CD4-positive, alpha-beta T cell treated with Interleukin-4 for 4 hours (primary cell): ENCODE measurements around the gene CFAP90.
A peak's percentile ranks its signal among the peaks of the same experiment; 100 is the strongest.

Experiments
- DNase-seq: peaks from one replicate; pipeline ENCODE4 v3.0.0-alpha.2; 2020

CFAP90 gene

DNA sequence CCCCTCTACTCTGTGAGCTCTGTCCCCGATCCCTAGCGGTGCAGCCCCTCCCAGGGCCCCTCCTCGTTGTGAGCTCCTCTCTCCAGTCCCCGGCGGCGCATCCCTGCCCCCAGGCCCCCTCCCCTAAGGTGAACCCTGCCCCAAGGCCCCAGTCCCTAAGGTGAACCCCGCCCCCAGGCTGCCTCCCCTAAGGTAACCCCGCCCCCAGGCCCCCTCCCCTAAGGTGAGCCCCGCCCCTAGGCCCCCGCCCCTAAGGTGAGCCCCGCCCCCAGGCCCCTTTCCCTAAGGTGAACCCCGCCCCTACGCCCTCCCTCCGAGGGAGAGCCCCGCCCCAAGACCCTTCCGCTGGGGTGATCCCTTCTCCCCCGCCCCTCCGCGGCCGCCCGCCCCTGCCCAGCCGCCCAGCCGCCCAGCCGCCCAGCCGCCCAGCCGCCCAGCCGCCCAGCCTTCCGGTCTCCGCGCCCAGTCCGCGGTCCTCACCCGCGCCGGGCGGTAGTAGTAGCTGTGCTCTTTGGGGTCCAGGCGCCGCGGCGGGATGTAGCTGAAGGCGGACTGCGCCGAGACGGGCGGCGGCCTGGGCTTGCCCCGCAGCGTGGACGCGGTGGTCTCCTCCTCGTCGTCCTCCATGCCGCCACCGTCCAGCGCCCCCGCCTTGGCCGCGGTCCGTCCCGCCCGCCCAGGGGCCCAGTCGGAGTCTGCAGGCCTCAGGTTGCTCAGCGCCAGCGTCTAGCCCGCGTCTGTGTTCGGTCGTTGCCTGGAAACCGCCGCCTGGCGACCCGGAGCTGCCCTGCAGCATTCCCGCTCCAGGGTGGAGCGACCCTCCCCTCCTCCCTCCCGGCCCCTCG, at the start of gene CFAP90:
TSS of gene CFAP90 (minus strand) at position 739 of the 845 bp plus-strand sequence. CDS start at position 627, 112 bp downstream.
- DNase-seq, result no peak

- DNase-seq, result peak; percentile 11
Observed at GRCh38 chr5:7897014-7897600, 46.2 kb upstream of the CFAP90 start.

DNA sequence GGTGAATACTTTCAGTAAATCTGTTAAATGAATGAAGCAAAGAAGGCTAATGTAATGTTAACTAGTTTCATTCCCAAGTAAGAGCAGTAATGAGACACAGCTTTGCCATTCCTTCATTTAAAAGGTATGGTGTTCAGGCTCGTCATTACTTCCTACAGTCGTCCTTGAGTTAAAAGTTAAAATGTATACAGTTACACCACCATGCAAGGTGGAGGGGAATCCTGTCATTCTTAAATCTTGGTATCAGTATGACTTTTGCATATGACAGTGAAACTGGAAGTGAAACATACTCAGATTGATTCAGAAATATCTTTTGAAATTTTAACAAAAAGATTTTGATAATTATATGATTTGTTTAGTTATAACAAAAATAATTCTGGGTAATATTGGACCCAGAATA, 43.9 kb upstream of the CFAP90 start:
- DNase-seq, result no peak

GRCh38 chr5:7894439-7894838, 43.5 kb upstream of the CFAP90 start:
- no peak for DNase-seq

DNA sequence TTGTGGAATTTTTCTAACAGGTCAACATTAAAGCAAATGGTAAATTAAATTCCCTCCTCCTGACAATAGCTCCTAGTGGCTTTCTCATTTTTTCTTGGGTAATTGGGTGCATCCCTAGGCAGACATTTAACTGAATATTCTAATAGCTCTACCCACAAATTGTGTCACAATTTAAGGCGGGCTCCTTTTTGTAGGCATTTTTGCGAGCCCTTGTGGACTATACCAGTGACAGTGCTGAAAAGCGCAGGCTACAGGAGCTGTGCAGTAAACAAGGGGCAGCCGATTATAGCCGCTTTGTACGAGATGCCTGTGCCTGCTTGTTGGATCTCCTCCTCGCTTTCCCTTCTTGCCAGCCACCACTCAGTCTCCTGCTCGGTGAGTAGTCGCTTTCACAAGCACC, 38.0 kb upstream of the CFAP90 start:
- DNase-seq, result no peak

DNA sequence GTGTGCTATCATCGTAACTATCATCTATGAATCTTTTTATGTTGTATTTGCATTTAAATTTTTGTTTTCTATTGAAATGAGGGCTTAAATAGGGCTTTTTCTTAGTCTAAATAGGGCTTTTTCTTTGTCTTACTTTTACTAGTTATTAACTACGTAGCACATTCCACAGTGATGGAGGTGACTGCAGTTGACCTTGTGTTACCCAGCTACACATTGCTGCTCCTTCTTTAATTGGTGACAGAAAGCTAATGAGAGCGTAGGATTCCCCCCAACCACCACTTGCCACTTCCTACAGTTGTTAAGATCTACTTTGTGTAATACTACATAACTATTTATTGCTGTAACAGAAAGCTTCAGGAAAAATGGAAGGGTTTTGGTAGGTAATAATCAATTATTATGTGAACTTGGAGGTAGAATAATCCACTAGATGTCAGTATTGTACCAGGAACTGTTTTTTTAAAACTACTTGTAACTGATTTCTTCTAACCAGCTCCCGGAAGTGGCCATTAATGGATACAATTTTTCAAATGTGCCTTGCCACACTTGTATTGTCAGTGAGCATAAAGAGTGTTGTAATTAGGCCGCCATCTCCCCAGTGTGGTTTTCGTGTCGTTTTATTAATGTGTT, 36.0 kb upstream of the CFAP90 start:
- peak; percentile 53 for DNase-seq

GRCh38 chr5:7884491-7885267, 33.7 kb upstream of the CFAP90 start:
- DNase-seq, result no peak

DNA sequence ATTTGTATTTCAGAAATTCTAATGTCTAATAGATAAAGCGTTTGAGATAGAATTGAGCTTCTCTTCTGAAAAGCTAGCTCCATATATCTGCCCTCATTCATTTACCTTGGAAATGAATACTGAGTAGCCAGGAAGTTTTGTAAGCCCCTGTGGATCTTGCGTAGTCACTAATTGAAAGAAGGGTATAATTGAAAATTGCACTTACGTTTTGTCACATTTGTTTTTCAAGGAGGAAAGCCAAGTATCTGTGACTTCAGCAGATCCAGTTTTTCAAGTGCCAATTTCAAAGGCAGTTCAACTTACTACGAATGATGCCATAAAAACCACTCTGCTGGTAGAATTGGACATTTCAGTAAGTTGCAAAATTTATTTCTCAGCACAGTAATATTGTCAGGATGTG, 32.0 kb upstream of the CFAP90 start:
- DNase-seq, result no peak

DNA sequence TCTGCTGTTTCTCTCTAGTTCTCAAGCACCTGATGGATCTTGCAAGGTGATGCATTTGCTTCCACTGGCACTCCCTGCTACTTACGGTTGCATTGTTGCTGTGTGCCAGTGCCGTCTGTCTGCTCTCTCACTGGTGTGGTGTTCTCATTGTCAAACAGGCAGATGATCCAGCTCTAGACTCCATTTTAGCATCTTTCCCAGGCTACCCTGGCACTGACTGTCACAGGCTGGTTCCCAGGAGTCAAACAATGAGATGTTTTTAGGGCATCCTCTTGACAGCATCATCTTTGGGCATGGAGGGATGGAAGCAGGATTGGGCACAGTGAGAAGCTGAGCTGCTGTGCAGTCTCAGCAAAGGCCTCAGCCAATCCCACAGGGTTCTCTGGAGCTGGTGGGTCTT, 30.9 kb upstream of the CFAP90 start:
- DNase-seq, result no peak

- no peak for DNase-seq
Observed at GRCh38 chr5:7881091-7881490, 30.2 kb upstream of the CFAP90 start.

GRCh38 chr5:7878381-7878873, 27.5 kb upstream of the CFAP90 start:
- no peak for DNase-seq

- DNase-seq, result no peak
Observed at GRCh38 chr5:7877851-7878250, 26.9 kb upstream of the CFAP90 start.

GRCh38 chr5:7876867-7877266, 25.9 kb upstream of the CFAP90 start:
- DNase-seq, result peak; percentile 24

GRCh38 chr5:7875151-7875550, 24.2 kb upstream of the CFAP90 start:
- DNase-seq, result no peak

DNA sequence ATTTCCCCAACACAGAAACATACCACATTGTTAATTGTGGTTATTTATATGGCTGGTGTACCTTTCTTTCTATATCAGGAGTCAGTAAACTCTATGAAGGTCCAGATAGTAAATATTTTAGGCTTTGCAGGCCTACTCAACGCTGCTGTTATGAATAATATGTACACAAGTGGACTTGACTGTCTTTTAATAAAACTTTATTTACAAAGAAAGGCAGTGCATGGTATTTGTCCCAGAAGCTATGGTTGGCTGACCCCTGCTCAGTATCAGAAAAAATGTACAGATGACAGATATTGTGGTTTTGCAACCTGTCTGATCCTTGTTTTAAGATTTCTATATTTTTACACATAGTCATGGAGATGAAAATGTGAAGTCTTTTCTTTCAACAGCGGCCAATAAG, 23.7 kb upstream of the CFAP90 start:
- no peak for DNase-seq

DNA sequence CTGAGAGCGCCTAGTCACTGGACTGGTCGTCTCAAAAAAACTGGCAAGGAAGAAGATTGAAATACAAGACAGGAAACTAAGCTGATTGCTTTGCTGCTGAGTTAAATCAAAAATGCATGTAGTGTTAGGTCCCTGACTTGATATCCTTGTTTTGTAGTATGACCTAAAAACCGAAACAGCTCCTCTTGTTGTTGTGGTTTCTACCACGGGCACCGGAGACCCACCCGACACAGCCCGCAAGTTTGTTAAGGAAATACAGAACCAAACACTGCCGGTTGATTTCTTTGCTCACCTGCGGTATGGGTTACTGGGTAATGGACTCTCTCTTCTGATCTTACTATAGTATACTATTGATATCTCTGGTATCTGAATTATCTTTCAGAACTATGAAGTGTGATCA, 22.3 kb upstream of the CFAP90 start:
- DNase-seq, result peak; percentile 67

DNA sequence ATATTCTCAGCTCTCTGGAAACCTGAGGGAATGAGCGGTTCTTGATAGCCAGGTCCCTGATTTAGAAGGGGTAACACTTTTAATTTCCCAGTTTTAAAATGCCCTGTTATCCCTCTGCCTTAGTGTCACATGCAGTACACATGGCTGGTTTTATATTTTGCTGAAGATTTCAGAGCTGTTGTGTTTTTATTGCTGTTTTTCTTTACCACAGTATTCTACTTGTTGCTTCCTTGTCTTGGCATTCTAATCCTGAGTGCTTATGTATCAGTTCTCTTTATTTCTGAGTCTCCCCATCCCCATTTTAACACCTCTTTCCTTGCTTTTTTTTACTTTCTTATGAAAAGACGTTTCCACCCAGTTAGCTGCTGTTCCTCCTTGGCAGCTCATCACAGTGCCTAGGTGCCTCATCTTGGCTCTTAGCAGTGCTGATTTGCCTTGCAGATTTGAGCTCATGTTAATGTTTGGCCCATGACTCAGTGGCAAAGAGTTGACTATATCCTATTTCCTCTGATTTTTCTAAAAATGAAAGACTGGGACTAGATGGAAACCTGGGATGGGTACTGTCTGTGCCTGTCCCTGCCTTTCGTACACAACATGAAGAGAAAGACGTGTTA, 21.7 kb upstream of the CFAP90 start:
- DNase-seq, result no peak

- peak; percentile 32 for DNase-seq
Observed at GRCh38 chr5:7871653-7872052, 20.7 kb upstream of the CFAP90 start.

DNA sequence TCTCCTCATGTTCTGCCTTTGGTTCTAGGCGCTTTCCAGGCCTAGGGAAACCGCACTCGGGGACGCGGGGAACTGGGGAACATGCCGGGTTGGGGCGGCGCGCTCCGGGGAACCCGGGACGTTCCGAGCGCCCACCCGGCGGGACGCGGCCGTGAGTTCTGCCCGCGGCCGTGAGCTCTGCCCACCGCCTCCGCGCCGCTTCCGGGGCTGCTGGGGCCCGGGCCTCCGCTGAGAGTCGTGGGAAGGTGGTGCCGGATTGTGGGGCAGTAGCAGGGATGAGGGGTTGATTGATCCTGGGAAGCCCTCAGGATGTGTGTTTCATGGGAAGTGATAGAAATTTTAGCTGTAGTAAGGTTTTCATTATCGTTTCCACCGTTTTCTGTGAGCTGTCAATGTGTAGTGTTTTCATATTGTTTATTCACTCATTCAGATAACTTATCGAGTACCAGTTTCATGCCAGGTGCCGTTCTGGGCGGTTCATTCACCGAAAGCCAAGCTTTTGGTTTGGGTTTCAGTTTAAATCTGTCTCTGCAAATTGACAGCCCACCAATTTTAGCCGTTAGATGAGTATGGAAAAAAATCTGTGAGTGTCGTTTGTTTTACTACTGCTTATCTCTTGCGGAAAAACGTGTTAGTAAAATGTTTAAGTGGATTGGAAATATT, 18.7 kb upstream of the CFAP90 start:
- DNase-seq, result no peak

- DNase-seq, result peak; percentile 90
Observed at GRCh38 chr5:7868773-7869473, 18.0 kb upstream of the CFAP90 start, which contains the start of the genes FASTKD3 and MTRR. FASTKD3 (minus strand) TSS chr5:7869031; CDS start chr5:7868083, 948 bp downstream. MTRR (plus strand) TSS chr5:7869148; CDS start chr5:7870795, 1,647 bp downstream.

DNA sequence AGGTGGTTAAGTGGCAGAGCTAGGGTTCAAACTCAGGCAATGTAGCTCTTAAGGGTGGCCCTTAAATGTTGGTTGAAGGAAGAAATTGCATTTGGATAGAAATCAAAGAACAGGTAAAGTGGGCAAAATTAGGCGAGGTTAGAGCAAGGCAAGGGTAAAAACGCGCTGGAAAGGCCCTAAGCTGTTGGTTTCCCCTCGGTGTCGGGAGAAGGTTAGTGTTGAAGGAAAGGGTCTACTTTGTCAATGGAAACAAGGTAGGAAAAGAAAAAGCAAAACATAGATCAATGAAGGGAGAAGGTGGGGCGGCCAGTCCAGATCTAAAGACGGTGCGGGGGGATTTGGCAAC, 17.5 kb upstream of the CFAP90 start:
- DNase-seq, result no peak
